Smooth muscle cell (in vitro differentiated cells): ENCODE data around the gene ETV6. TPM values are rescaled to one million over a fixed set of nuclear protein-coding genes. Genes with fewer than 3 reads are reported as not detected.

Experiments
- DNase-seq: peaks from one replicate; lab custom pipeline; 2025; ENCODE audit not compliant: unreplicated experiment; lab: John Stamatoyannopoulos, UW
- H2AFZ ChIP-seq: fragments of 200-600 bp; sonication (generic); 2 replicates; pipeline ENCODE4 v1.6.0; 2016; ENCODE audit warnings: antibody characterized with exemption, low read depth, mild to moderate bottlenecking
- H3F3A ChIP-seq: fragments of 200-600 bp; sonication (generic); 2 replicates; pipeline ENCODE4 v1.6.0; 2017; ENCODE audit warnings: antibody characterized with exemption, low read depth
- H3K27ac ChIP-seq: fragments of 200-600 bp; sonication (generic); 2 replicates; pipeline ENCODE4 v1.5.1; 2016; ENCODE audit warnings: low read depth, mild to moderate bottlenecking
- H3K27me3 ChIP-seq: fragments of 200-600 bp; sonication (generic); 2 replicates; pipeline ENCODE4 v1.6.1; 2016; ENCODE audit warnings: low read depth, mild to moderate bottlenecking
- H3K36me3 ChIP-seq: fragments of 200-600 bp; sonication (generic); 2 replicates; pipeline ENCODE4 v1.5.1; 2016; ENCODE audit warnings: low read depth
- H3K4me1 ChIP-seq: fragments of 200-600 bp; sonication (generic); 2 replicates; pipeline ENCODE4 v1.5.1; 2016; ENCODE audit warnings: low read depth
- H3K4me2 ChIP-seq: fragments of 200-600 bp; sonication (generic); 2 replicates; pipeline ENCODE4 v1.6.0; 2016; ENCODE audit warnings: mild to moderate bottlenecking
- H3K4me3 ChIP-seq: fragments of 200-600 bp; sonication (generic); 2 replicates; pipeline ENCODE4 v1.5.1; 2016; ENCODE audit warnings: mild to moderate bottlenecking
- H3K79me2 ChIP-seq: fragments of 200-600 bp; sonication (generic); 2 replicates; pipeline ENCODE4 v1.6.0; 2016; ENCODE audit warnings: low read depth, mild to moderate bottlenecking
- H3K9ac ChIP-seq: fragments of 200-600 bp; sonication (generic); 2 replicates; pipeline ENCODE4 v1.6.0; 2016; ENCODE audit warnings: low read depth
- H3K9me3 ChIP-seq: fragments of 200-600 bp; sonication (generic); replicated peaks from 2 replicates; pipeline ENCODE4 v1.5.1; 2016; ENCODE audit warnings: low read depth
- H4K20me1 ChIP-seq: fragments of 200-600 bp; sonication (generic); 2 replicates; pipeline ENCODE4 v1.6.0; 2016; ENCODE audit warnings: low read depth
- WGBS: methylation state at CpG from one replicate; pipeline ENCODE4 v1.1.7; 2016; ENCODE audit warnings: low lambda C conversion rate; 5-methylcytosine and 5-hydroxymethylcytosine counted together
- polyA plus RNA-seq: library from polyadenylated mRNA; unstranded; fragments of >200 nt; fragmentation: Nextera tagmentation; extraction: Ambion mirVana; gene quantifications from 2 replicates; pipeline ENCODE4 v1.2.1, GENCODE V29; 2016
- total RNA-seq: library from RNA; depleted of rRNA; stranded (reverse); fragments of >200 nt; gene quantifications from 2 replicates; pipeline ENCODE4 v1.2.3, GENCODE V29; 2014
- TF ChIP-seq, protein P1 (sequence below): fragments of 200-600 bp; sonication (generic); IDR thresholded peaks from 2 replicates; pipeline ENCODE4 v1.5.1; 2017; ENCODE audit warnings: borderline replicate concordance, mild to moderate bottlenecking, antibody characterized with exemption; ENCODE audit not compliant: insufficient read depth, poor library complexity, severe bottlenecking

The ETV6 gene
- total and polyA plus RNA-seq, 2 experiments from 2014 or later: 11.5 to 23.8 TPM

DNA sequence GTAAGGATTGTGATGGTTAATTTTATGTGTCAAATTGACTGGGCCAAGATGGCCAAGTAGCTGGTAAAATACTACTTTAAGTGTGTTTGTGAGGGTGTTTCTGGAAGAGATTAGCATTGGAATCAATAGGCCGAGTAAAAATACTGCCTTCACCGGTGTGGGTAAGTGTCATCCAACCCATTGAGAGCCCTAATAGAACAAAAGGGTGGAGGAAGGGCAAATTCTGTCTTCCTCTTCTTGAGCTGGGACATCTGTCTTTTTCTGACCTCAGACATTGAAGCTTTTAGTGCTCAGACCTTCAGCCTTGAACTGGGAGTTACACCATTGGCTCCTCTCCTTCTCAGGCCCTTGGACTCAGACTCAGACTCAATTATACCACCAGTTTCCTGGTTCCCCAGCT, 8.0 kb upstream of the ETV6 start:
- Histone ChIP-seq H3K36me3 (no peaks in the 10 kb centered on the region), H3K27me3 (no peaks in the 10 kb centered on the region), H3K9ac (no peak overlapping the region), H3K79me2 (no peaks in the 10 kb centered on the region), H3K9me3 (no peaks in the 10 kb centered on the region), H2AFZ (no peak overlapping the region), H3K4me1 (no peaks in the 10 kb centered on the region), H3K4me3 (no peak overlapping the region), H3F3A (no peaks in the 10 kb centered on the region), H4K20me1 (no peaks in the 10 kb centered on the region), H3K27ac (no peak overlapping the region), H3K4me2 (no peak overlapping the region)
- DNase-seq: no peak
- TF ChIP-seq, protein P1, sequence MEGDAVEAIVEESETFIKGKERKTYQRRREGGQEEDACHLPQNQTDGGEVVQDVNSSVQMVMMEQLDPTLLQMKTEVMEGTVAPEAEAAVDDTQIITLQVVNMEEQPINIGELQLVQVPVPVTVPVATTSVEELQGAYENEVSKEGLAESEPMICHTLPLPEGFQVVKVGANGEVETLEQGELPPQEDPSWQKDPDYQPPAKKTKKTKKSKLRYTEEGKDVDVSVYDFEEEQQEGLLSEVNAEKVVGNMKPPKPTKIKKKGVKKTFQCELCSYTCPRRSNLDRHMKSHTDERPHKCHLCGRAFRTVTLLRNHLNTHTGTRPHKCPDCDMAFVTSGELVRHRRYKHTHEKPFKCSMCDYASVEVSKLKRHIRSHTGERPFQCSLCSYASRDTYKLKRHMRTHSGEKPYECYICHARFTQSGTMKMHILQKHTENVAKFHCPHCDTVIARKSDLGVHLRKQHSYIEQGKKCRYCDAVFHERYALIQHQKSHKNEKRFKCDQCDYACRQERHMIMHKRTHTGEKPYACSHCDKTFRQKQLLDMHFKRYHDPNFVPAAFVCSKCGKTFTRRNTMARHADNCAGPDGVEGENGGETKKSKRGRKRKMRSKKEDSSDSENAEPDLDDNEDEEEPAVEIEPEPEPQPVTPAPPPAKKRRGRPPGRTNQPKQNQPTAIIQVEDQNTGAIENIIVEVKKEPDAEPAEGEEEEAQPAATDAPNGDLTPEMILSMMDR: no peak
- 87% methylated on average over 2 of the region's 2 CpGs for WGBS

DNA sequence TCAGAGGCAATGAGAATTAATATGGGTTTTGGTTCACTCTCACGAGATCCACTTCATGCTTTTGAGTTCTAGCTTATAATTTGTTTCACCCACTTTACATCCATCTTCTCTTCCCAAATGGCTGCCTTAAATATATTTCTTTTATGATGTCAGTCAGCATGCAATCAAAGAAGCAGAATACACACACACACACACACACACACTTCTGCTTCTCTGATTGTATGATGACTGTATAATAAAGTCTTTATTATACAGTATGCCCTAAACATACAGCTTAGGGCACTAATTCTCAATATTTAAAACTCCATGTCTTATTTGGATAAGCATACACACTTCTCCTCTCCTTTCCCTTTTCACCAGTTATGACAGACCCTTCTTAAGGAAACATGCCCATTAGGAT, 6.7 kb upstream of the ETV6 start:
- WGBS: 94% methylated on average over 1 of the region's 1 CpG
- no peaks in the 10 kb centered on the region for H3K27me3 ChIP-seq
- no peak overlapping the region for H3K4me2 ChIP-seq

DNA sequence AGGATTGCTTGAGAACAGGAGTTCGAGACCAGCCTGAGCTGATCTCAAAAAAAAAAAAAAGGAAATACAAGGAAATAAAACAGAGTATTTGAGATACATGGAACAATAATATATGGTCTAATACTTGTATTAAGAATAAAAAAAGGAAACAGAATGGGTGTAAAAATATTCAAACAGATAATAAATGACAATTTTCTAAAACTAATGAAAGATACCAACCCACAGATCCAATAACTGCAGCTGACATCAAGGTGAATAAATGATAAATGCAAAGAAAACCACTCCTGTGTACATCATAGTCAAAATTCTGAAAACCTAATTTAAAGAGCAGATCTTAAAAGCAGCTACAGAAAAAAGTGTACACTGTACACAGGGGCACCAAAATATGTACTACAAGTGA, 4.1 kb upstream of the ETV6 start:
- 96% methylated on average over 1 of the region's 1 CpG for WGBS
- TF ChIP-seq, protein P1: no peak
- Histone ChIP-seq H3K36me3 (no peaks in the 10 kb centered on the region), H3K9me3 (no peaks in the 10 kb centered on the region), H3K9ac (no peak overlapping the region), H2AFZ (no peak overlapping the region), H4K20me1 (no peaks in the 10 kb centered on the region), H3F3A (no peaks in the 10 kb centered on the region), H3K27me3 (no peaks in the 10 kb centered on the region), H3K4me1 (no peaks in the 10 kb centered on the region), H3K4me3 (no peak overlapping the region), H3K4me2 (no peak overlapping the region), H3K27ac (no peak overlapping the region), H3K79me2 (peaks cover 6% of the 10 kb centered on the region)
- no peak for DNase-seq

More for the DNA sequence above, 6.7 kb upstream of the ETV6 start:
- no peaks in the 10 kb centered on the region for H4K20me1 ChIP-seq
- no peak overlapping the region for H3K27ac ChIP-seq
- H3F3A ChIP-seq: no peaks in the 10 kb centered on the region
- DNase-seq: no peak
- no peak overlapping the region for H3K9ac ChIP-seq
- no peaks in the 10 kb centered on the region for H3K9me3 ChIP-seq
- no peaks in the 10 kb centered on the region for H3K4me1 ChIP-seq
- TF ChIP-seq, protein P1: no peak
- H3K36me3 ChIP-seq: no peaks in the 10 kb centered on the region
- no peak overlapping the region for H2AFZ ChIP-seq
- no peak overlapping the region for H3K4me3 ChIP-seq
- no peaks in the 10 kb centered on the region for H3K79me2 ChIP-seq

DNA sequence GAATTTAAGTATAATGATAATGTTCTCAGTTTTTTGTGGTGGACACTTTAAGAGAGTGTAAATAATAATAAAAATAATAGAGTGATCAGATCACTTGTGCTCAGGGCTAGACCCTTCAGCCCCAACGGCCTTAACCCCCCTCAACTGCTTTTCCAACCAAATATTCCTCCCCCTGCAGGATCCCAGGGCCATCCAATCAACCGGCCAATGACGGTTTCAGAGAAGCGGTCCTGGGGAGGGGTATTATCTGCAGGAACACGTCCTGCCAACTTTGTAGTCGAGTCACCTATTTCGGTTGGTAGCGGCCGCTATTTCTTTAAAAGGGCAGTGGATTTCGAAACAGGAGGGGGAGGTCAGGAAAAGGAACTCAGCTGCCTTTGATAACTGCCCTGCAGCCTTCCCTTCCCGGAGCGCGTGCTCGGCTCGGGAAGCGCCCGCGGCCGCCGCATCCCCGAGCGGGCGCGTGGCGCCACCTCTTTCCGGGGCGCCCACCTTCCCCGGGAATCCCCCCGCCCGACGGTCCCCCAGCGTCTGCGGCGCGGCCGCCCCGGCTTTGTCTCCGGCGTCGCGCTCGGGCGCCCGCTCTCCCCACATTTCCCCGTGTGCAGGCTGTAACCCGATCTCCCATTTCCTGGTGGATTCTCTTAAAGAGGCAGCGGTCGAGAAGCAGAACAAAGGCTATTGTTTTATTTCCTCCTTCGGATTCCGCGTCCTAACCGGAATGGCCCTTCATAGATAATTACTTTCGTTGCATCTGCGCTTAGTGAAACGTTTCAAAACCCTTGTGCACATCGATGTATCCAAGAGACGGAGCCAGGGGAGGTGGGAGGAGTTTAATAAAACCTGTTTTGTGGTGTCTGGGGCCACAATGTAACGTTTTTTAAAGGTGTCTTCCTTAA, 711 bp upstream of the ETV6 start:
- DNase-seq: no peak
- Histone ChIP-seq H3K27ac (peak overlapping the region; percentile 95), H3K36me3 (no peaks in the 10 kb centered on the region), H3K79me2 (peaks cover 39% of the 10 kb centered on the region), H3F3A (peaks cover 14% of the 10 kb centered on the region), H2AFZ (peak overlapping the region; percentile 86), H3K4me1 (peaks cover 24% of the 10 kb centered on the region), H3K9me3 (no peaks in the 10 kb centered on the region), H3K4me3 (peak overlapping the region; percentile 87), H3K27me3 (no peaks in the 10 kb centered on the region), H4K20me1 (no peaks in the 10 kb centered on the region), H3K4me2 (peak overlapping the region; percentile 93), H3K9ac (peak overlapping the region; percentile 87)
- WGBS: under 1% methylated on average over 57 of the region's 58 CpGs
- TF ChIP-seq, protein P1: no peak
